NB4 (cell line): Measurements from ENCODE around the gene TRIM68.

ENCODE experiments used
- DNase-seq: peaks from one replicate; pipeline ENCODE4 v3.0.0; 2010; ENCODE audit warnings: low read depth
- H3K4me3 ChIP-seq: one replicate; pipeline ENCODE4 v1.5.1; 2011; ENCODE audit warnings: mild to moderate bottlenecking, low read depth, low read length, moderate library complexity
- MYC ChIP-seq: IDR thresholded peaks from 2 replicates; pipeline ENCODE4 v1.6.1; 2011; ENCODE audit warnings: low read depth, low read length
- POLR2A ChIP-seq: IDR thresholded peaks from 2 replicates; pipeline ENCODE4 v1.6.1; 2011; ENCODE audit warnings: mild to moderate bottlenecking; ENCODE audit not compliant: insufficient read length; ENCODE audit errors: extremely low read depth
- TF ChIP-seq, protein P1 (sequence below): IDR thresholded peaks from one replicate; pipeline ENCODE4 v1.5.1; 2012; ENCODE audit warnings: low read depth, low read length
- TF ChIP-seq, protein P2 (sequence below): IDR thresholded peaks from 2 replicates; pipeline ENCODE4 v1.6.1; 2011; ENCODE audit warnings: low read depth, low read length

TRIM68 gene

DNA sequence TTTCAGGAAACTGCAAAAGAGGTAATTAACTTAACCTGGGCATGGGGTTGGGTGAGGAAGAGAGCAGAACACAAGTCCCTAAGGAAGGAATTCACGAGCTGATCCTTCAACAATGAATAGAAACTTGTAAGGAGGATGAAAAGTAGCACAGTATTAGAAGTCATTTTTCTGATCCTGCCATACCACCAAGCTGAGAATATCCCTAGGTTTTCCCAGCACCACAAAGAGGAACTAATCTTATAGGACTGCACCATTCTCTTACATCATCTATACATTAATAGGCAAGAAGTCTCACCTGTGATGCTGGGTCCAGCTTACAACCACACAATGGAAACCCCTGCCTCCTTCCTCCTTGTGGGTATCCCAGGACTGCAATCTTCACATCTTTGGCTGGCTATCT lies 14.3 kb downstream of the TRIM68 start, which contains the start of gene OR52I1:
TSS of gene OR52I1 (plus strand) at position 301 of the 400 bp plus-strand sequence. CDS start at position 301, 0 bp downstream.
- H3K4me3 ChIP-seq = no peak within 1 kb of the TSS
- no peak for DNase-seq
- TF ChIP-seq, protein P1, sequence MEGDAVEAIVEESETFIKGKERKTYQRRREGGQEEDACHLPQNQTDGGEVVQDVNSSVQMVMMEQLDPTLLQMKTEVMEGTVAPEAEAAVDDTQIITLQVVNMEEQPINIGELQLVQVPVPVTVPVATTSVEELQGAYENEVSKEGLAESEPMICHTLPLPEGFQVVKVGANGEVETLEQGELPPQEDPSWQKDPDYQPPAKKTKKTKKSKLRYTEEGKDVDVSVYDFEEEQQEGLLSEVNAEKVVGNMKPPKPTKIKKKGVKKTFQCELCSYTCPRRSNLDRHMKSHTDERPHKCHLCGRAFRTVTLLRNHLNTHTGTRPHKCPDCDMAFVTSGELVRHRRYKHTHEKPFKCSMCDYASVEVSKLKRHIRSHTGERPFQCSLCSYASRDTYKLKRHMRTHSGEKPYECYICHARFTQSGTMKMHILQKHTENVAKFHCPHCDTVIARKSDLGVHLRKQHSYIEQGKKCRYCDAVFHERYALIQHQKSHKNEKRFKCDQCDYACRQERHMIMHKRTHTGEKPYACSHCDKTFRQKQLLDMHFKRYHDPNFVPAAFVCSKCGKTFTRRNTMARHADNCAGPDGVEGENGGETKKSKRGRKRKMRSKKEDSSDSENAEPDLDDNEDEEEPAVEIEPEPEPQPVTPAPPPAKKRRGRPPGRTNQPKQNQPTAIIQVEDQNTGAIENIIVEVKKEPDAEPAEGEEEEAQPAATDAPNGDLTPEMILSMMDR = no peak
- TF ChIP-seq MYC = no peak
- TF ChIP-seq, protein P2, sequence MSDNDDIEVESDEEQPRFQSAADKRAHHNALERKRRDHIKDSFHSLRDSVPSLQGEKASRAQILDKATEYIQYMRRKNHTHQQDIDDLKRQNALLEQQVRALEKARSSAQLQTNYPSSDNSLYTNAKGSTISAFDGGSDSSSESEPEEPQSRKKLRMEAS = no peak

DNA sequence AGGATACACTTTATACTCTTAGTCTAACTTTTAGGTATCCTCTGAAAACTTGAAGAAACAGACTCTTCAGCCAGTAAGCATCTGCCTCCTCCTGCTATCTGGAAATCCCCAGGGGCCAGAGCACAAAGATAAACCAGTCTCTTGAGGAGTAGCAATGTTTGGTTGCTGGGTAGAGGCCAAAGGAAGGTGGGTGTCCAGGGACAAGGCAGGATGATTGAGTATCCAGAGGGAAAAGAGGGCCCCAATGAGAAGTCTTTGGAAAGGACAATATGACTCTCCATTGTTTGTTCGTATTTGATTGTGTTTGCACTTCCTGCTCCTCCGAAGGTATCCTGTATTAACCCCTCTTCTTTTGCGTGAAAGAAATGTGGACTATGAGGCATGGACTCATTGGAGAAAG lies 19.0 kb downstream of the TRIM68 start:
- TF ChIP-seq, protein P2 = no peak
- no peak overlapping the region for H3K4me3 ChIP-seq
- no peak for DNase-seq

DNA sequence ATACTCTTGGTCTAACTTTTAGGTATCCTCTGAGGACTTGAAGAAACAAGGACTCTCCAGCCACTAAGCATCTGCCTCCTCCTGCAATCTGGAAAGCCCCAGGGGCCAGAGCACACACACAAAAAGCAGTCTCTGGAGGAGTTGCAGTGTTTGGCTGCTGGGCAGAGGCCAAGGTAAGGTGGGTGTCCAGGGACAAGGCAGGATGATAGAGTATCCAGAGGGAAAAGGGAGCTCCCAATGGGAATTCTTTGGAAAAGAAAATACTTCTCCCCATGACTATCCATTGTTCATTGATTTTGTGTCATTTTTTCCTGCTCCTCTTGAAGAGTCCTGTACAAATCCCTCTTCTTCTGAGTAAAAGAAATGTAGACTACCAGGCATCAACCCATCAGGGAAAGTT lies 26.6 kb downstream of the TRIM68 start, which contains the start of gene OR52I2:
TSS of gene OR52I2 (plus strand) at position 301 of the 400 bp plus-strand sequence.
- no peak for TF ChIP-seq MYC
- TF ChIP-seq, protein P1 = no peak
- no peak for TF ChIP-seq POLR2A
- TF ChIP-seq, protein P2 = no peak
- no peak for DNase-seq
- no peak within 1 kb of the TSS for H3K4me3 ChIP-seq

DNA sequence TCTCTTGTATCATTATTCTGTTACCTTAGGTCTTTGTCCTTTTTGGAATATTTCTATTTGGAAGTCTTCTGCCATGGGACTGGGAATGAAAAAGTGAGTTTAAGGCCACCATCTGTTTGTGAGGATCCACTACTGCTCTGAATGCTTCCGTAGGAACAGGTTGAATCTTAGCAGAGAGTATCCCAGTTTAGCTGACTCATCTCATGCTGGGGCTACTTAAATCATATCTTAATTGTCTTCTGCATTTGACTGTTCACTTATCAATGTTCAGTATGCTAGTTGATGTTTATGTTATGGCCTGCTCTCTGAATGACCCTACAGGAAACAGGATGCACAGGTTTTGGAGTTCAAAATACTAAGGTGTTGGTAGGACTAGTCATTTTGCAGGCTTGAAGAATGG lies 27.9 kb downstream of the TRIM68 start:
- no peak for TF ChIP-seq POLR2A
- TF ChIP-seq, protein P2 = no peak
- TF ChIP-seq, protein P1 = no peak
- no peak for TF ChIP-seq MYC
- no peak overlapping the region for H3K4me3 ChIP-seq
- DNase-seq = no peak

DNA sequence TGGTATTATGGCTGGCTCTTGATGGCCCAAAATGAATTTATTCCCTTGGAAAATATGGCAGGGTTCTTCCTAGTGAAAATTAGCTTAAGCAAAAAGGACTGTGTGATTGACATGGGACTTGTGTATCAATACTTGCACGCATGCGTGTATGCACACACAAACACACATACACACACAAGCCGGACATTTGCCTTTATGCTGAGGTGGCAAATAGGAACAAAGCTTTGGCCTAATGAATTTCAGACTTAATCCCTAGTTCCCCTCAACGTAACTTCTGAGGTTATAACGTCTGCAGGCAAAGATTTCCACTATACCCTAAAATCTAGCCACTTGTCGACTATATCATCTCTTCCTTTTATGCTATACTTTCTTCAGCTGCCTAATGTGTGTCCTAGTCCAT lies 29.4 kb downstream of the TRIM68 start:
- DNase-seq = no peak
- TF ChIP-seq MYC = no peak
- TF ChIP-seq, protein P2 = no peak
- TF ChIP-seq POLR2A = no peak
- TF ChIP-seq, protein P1 = no peak

DNA sequence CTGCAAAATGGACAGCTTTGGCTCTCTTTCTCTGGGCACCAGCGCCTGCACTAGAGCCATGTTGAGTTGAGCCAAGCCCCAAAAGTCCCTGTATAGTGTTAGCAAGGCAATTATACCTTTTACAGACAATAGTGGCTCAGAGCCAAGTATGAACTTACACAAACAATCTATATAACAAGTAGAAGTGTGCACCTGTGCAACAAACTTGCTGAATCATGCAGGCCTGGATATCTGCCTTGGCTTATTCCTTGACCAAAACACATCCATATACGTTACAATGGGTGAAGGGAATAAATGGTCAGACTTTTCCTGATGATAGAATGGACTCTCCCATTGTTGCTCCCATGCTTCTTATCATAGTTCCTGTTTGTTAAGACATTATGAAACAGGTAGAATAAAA lies 30.3 kb downstream of the TRIM68 start:
- no peak overlapping the region for H3K4me3 ChIP-seq
- no peak for DNase-seq
- TF ChIP-seq, protein P2 = no peak
- TF ChIP-seq, protein P1 = no peak
- no peak for TF ChIP-seq POLR2A
- TF ChIP-seq MYC = no peak

More for the DNA sequence above, 29.4 kb downstream of the TRIM68 start:
- H3K4me3 ChIP-seq = no peak overlapping the region
